Neural progenitor cell (in vitro differentiated cells): ENCODE data around the gene FLT3. TPM values are rescaled to one million over a fixed set of nuclear protein-coding genes. Genes with fewer than 3 reads are reported as not detected.

Source experiments
- DNase-seq: peaks from one replicate; pipeline ENCODE4 v3.0.0-alpha.2; 2016; ENCODE audit warnings: low spot score
- H2AFZ ChIP-seq: fragments of 200-600 bp; sonication (generic); replicated peaks from 2 replicates; pipeline ENCODE4 v1.6.1; 2016; ENCODE audit warnings: antibody characterized with exemption
- H3F3A ChIP-seq: fragments of 200-600 bp; sonication (generic); 2 replicates; pipeline ENCODE4 v1.6.1; 2016; ENCODE audit warnings: antibody characterized with exemption, low read depth
- H3K27ac ChIP-seq: fragments of 200-600 bp; sonication (generic); 2 replicates; pipeline ENCODE4 v1.5.1; 2016; ENCODE audit warnings: mild to moderate bottlenecking
- H3K27me3 ChIP-seq: fragments of 200-600 bp; sonication (generic); 2 replicates; pipeline ENCODE4 v1.6.1; 2016; ENCODE audit warnings: mild to moderate bottlenecking, moderate library complexity
- H3K36me3 ChIP-seq: fragments of 200-600 bp; sonication (generic); 2 replicates; pipeline ENCODE4 v1.5.1; 2016
- H3K4me1 ChIP-seq: fragments of 200-600 bp; sonication (generic); 2 replicates; pipeline ENCODE4 v1.6.1; 2016; ENCODE audit warnings: mixed run types
- H3K4me2 ChIP-seq: fragments of 200-600 bp; sonication (generic); 2 replicates; pipeline ENCODE4 v1.6.1; 2016
- H3K4me3 ChIP-seq: fragments of 200-600 bp; sonication (generic); 2 replicates; pipeline ENCODE4 v1.5.1; 2016
- H3K79me2 ChIP-seq: fragments of 200-600 bp; sonication (generic); 2 replicates; pipeline ENCODE4 v1.6.1; 2016; ENCODE audit warnings: low read depth
- H3K9ac ChIP-seq: fragments of 200-600 bp; sonication (generic); 2 replicates; pipeline ENCODE4 v1.6.1; 2016
- H3K9me3 ChIP-seq: fragments of 200-600 bp; sonication (generic); 2 replicates; pipeline ENCODE4 v1.5.1; 2016; ENCODE audit warnings: low read depth
- H4K20me1 ChIP-seq: fragments of 200-600 bp; sonication (generic); 2 replicates; pipeline ENCODE4 v1.6.1; 2016; ENCODE audit warnings: low read depth
- H3K27ac Mint-ChIP-seq: 3 replicates; pipeline ENCODE4 v1.8.0; 2021; ENCODE audit warnings: mixed read lengths
- H3K27me3 Mint-ChIP-seq: 2 replicates; pipeline ENCODE4 v1.8.0; 2022; ENCODE audit warnings: low read depth, mild to moderate bottlenecking, inconsistent platforms, moderate library complexity, mixed read lengths; ENCODE audit not compliant: insufficient read depth
- H3K36me3 Mint-ChIP-seq: 3 replicates; pipeline ENCODE4 v1.8.0; 2021; ENCODE audit warnings: mixed read lengths
- H3K4me1 Mint-ChIP-seq: 3 replicates; pipeline ENCODE4 v1.8.0; 2021; ENCODE audit warnings: mixed read lengths
- H3K4me3 Mint-ChIP-seq: 3 replicates; pipeline ENCODE4 v1.8.0; 2021; ENCODE audit warnings: mild to moderate bottlenecking, moderate library complexity, mixed read lengths
- H3K9me3 Mint-ChIP-seq: 3 replicates; pipeline ENCODE4 v1.8.0; 2020; ENCODE audit warnings: mixed read lengths
- CTCF ChIP-seq: fragments of 200-600 bp; sonication (generic); IDR thresholded peaks from 2 replicates; pipeline ENCODE4 v1.5.1; 2017; ENCODE audit warnings: antibody characterized with exemption, mild to moderate bottlenecking
- EZH2 ChIP-seq: fragments of 200-600 bp; sonication (generic); IDR thresholded peaks from 2 replicates; pipeline ENCODE4 v1.6.1; 2017; ENCODE audit warnings: antibody characterized with exemption, mild to moderate bottlenecking, moderate library complexity
- EZH2phosphoT487 ChIP-seq: fragments of 200-600 bp; sonication (generic); IDR thresholded peaks from 2 replicates; pipeline ENCODE4 v1.6.1; 2017; ENCODE audit warnings: antibody characterized with exemption
- total RNA-seq: library from RNA; depleted of rRNA; stranded (reverse); fragments of >200 nt; gene quantifications from 2 replicates; pipeline ENCODE4 v1.2.3, GENCODE V29; 2015; ENCODE audit warnings: low replicate concordance

The FLT3 gene
- total RNA-seq, 1 donor from 2014 or later = 0.58 TPM

- H4K20me1 ChIP-seq = peaks cover 46% of the 10 kb centered on the region
- H3K9me3 ChIP-seq = no peaks in the 10 kb centered on the region
- peak overlapping the region; percentile 95 for H3K27ac ChIP-seq
- H3K9me3 Mint-ChIP-seq = no peaks in the 10 kb centered on the region
- H3K4me3 Mint-ChIP-seq = peak overlapping the region; percentile 87
- no peak overlapping the region for H2AFZ ChIP-seq
- peaks cover 27% of the 10 kb centered on the region for H3K4me1 Mint-ChIP-seq
- H3F3A ChIP-seq = peaks cover 34% of the 10 kb centered on the region
- peak overlapping the region; percentile 11 for H3K27ac Mint-ChIP-seq
- H3K9ac ChIP-seq = no peak overlapping the region
- H3K27me3 ChIP-seq = no peaks in the 10 kb centered on the region
- no peak for TF ChIP-seq CTCF
- TF ChIP-seq EZH2phosphoT487 = no peak
- no peak for TF ChIP-seq EZH2
- peaks cover 7% of the 10 kb centered on the region for H3K36me3 Mint-ChIP-seq
- H3K36me3 ChIP-seq = no peaks in the 10 kb centered on the region
- H3K79me2 ChIP-seq = peaks cover 90% of the 10 kb centered on the region
- peak; percentile 70 for DNase-seq
- H3K4me1 ChIP-seq = peaks cover 21% of the 10 kb centered on the region
- H3K4me3 ChIP-seq = peak overlapping the region; percentile 90
- peak overlapping the region; percentile 94 for H3K4me2 ChIP-seq
- peaks cover 2% of the 10 kb centered on the region for H3K27me3 Mint-ChIP-seq
Observed at GRCh38 chr13:28140433-28141125, 40.2 kb upstream of the FLT3 start.

- peaks cover 41% of the 10 kb centered on the region for H4K20me1 ChIP-seq
- Mint-ChIP-seq H3K27me3 (peaks cover 2% of the 10 kb centered on the region), H3K4me1 (peaks cover 27% of the 10 kb centered on the region), H3K4me3 (peak overlapping the region; percentile 96), H3K27ac (peak overlapping the region; percentile 11), H3K36me3 (peaks cover 2% of the 10 kb centered on the region), H3K9me3 (no peaks in the 10 kb centered on the region)
- peak; percentile 90 for DNase-seq
- no peaks in the 10 kb centered on the region for H3K36me3 ChIP-seq
- H3K27me3 ChIP-seq = no peaks in the 10 kb centered on the region
- peak overlapping the region; percentile 95 for H3K27ac ChIP-seq
- peaks cover 34% of the 10 kb centered on the region for H3F3A ChIP-seq
- peaks cover 74% of the 10 kb centered on the region for H3K79me2 ChIP-seq
- TF ChIP-seq CTCF (no peak), EZH2phosphoT487 (no peak), EZH2 (no peak)
- peak overlapping the region; percentile 79 for H3K9ac ChIP-seq
- peaks cover 21% of the 10 kb centered on the region for H3K4me1 ChIP-seq
- H3K4me3 ChIP-seq = peak overlapping the region; percentile 90
- no peaks in the 10 kb centered on the region for H3K9me3 ChIP-seq
- peak overlapping the region; percentile 94 for H3K4me2 ChIP-seq
- peak overlapping the region; percentile 92 for H2AFZ ChIP-seq
Observed at GRCh38 chr13:28138756-28139470, 38.5 kb upstream of the FLT3 start.

GRCh38 chr13:28138012-28138755 lies 37.8 kb upstream of the FLT3 start, which contains the start of gene PAN3:
Gene PAN3 (plus strand): TSS chr13:28138545. CDS start chr13:28138658, 113 bp downstream.
- peak within 1 kb of the TSS; percentile 90 for H3K4me3 ChIP-seq
- peak within 1 kb of the TSS; percentile 95 for H3K27ac ChIP-seq
- H4K20me1 ChIP-seq = peaks cover 34% of the 10 kb centered on the region
- no peaks in the 10 kb centered on the region for H3K27me3 ChIP-seq
- no peaks in the 10 kb centered on the region for H3K9me3 Mint-ChIP-seq
- peaks cover 2% of the 10 kb centered on the region for H3K27me3 Mint-ChIP-seq
- peak within 1 kb of the TSS; percentile 79 for H3K9ac ChIP-seq
- H3K4me3 Mint-ChIP-seq = peak within 1 kb of the TSS; percentile 96
- peak within 1 kb of the TSS; percentile 92 for H2AFZ ChIP-seq
- H3K4me1 ChIP-seq = peaks cover 21% of the 10 kb centered on the region
- H3K4me2 ChIP-seq = peak within 1 kb of the TSS; percentile 94
- TF ChIP-seq EZH2phosphoT487 (no peak), CTCF (peak; percentile 14), EZH2 (no peak)
- peaks cover 66% of the 10 kb centered on the region for H3K79me2 ChIP-seq
- no peaks in the 10 kb centered on the region for H3K36me3 ChIP-seq
- peak; percentile 94 for DNase-seq
- H3K4me1 Mint-ChIP-seq = peaks cover 27% of the 10 kb centered on the region
- H3K9me3 ChIP-seq = no peaks in the 10 kb centered on the region
- no peaks in the 10 kb centered on the region for H3K36me3 Mint-ChIP-seq
- H3K27ac Mint-ChIP-seq = peak within 1 kb of the TSS; percentile 95
- H3F3A ChIP-seq = peaks cover 34% of the 10 kb centered on the region
